ENCODE measurements around the gene RTKN2.

DNA sequence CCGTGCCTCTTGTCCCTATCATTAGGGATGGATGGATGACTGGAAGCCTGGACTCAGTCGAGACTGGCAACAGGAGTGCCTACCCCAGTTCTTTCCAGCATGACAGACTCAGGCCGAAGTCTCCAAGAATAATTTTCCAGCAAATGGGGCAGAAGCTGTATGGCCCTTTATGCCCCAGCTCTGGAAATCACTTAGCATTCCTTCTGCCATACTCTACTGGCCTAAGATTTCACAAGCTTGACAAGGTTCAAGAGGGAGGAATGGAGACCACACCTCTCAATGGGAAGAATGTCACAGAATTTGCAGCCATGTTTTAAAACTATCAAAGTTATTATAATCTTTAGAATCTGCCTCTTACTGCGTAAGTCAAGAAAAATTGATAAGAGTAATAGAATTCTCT is 39.0 kb upstream of the RTKN2 start:
- no peak for TF ChIP-seq ZNF274 (IDR thresholded peaks at IDR 0.05; ENCODE audit: low read depth, low read length)
- no peak for TF ChIP-seq YY1 (IDR thresholded peaks at IDR 0.05; ENCODE audit: insufficient read depth, insufficient read length)
